NCI-H2196 (cell line): ENCODE data around the gene ASPG.

Experiments used
- DNase-seq: peaks from one replicate; lab custom pipeline; 2025; ENCODE audit not compliant: unreplicated experiment; lab: John Stamatoyannopoulos, UW

Gene ASPG

GRCh38 chr14:104075530-104076151, 9.9 kb upstream of the ASPG start:
- DNase-seq: peak; percentile 8

GRCh38 chr14:104076743-104077142, 8.8 kb upstream of the ASPG start:
- DNase-seq: no peak

- peak; percentile 77 for DNase-seq
These were observed 7.5 kb upstream of the ASPG start for GRCh38 chr14:104078031-104078455.

- no peak for DNase-seq
These were observed 4.9 kb upstream of the ASPG start for GRCh38 chr14:104080376-104081260.

- no peak for DNase-seq
These were observed 4.2 kb upstream of the ASPG start for GRCh38 chr14:104081261-104081835.

GRCh38 chr14:104081951-104082464, 3.5 kb upstream of the ASPG start:
- no peak for DNase-seq

DNA sequence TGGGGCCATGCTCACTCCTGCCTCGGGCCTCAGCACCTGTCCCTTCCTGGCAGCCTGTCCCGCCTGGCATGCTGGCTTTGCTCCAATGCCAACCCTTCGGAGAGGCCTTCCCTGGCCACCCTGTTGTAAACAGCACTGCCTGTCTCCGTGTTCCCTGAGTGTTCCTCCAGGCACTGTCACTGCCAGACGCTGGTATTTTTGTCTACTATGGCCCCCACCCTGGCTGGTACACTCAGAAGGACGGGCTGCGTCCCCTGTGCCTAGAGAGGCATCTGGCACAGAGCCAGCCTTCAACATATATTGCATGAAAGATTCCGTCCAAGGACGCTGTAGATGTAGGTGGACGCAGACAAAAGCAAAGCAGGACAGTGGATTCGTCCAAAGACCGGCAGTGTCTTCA, 2.7 kb upstream of the ASPG start:
- no peak for DNase-seq

DNA sequence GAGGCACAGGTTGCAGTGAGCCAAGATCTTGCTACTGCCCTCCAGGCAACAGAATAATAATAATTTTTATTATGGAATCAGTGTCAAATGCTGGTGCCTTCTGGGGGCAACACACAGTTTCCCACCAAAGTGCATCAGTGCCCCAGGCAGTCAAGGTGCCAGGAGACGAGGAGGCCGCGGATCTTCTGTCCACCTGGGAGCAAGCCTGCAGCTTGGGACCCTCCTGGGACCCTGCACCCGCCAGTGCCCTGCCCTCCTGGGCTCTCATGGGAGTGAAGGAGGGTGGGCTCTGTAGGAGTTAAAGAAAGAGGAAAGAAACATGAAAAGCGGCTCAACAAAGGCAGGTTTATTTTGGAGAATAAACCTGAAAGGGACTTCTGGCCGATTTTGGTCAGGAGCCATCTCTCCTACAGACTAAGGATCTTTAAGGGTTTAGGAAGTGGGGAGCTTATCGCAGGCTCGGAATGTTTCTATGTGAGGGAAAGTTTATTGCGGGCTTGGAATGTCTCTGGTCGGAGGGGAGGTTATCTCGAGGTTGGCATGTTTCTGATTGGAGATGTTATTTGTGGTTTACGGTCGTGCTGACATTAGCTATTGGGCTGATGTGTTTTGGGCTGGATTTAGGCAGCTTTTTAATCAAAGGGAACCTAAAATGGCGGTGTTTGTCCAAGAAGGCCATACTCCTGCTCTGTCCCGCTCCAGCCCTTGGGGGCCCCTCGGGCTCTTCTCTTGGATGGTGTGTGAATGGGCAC, 1.1 kb upstream of the ASPG start:
- DNase-seq: no peak

GRCh38 chr14:104085889-104086201, 345 bp downstream of the ASPG start:
- no peak for DNase-seq

- no peak for DNase-seq
These were observed 735 bp downstream of the ASPG start for GRCh38 chr14:104086210-104086660.

- no peak for DNase-seq
These were observed 1.4 kb downstream of the ASPG start for GRCh38 chr14:104086661-104087461.

- DNase-seq: no peak
These were observed 2.0 kb downstream of the ASPG start for GRCh38 chr14:104087505-104087904.

- DNase-seq: no peak
These were observed 2.7 kb downstream of the ASPG start for GRCh38 chr14:104087981-104088850.

- DNase-seq: no peak
These were observed 4.7 kb downstream of the ASPG start for GRCh38 chr14:104090071-104090748.

GRCh38 chr14:104091061-104091926, 5.8 kb downstream of the ASPG start:
- DNase-seq: no peak

GRCh38 chr14:104091927-104092771, 6.6 kb downstream of the ASPG start:
- no peak for DNase-seq

DNA sequence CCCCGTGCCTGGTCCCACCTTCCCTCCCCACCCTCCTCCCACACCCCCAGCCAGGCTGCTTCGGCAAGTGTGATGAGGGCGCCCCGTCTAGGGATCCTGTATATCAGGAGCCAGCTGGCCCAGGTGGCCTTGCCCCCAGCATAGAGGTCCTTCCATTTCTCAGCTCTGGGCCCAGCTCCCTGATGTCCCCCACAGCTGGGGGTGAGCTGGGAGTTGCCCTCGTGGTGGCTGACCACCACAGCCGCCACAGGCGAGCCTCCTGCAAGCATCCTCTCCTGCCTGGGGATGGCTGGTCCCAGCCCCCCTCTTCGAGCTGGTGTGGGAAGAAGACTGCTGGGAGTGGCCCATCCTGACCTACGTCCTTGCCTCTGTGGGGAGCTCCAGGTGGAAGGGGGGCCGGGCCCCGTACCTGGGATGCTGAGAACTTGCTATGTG, 7.4 kb downstream of the ASPG start:
- DNase-seq: no peak
